Endothelial cell of umbilical vein (primary cell): ENCODE results near the gene BCAR3. TPM values are rescaled to one million over a fixed set of nuclear protein-coding genes. Genes with fewer than 3 reads are reported as not detected.
"Not testable (repeated sequence)": the region's sequence is repeated elsewhere in the genome, so short reads cannot be mapped to it uniquely, and the experiment has no call there.

Source experiments
- BruUV-seq: library from RNA; stranded (reverse); fragments of 400-500 nt; replicated peaks from 2 replicates; lab custom pipeline; 2021; lab: Mats Ljungman, UMichigan
- CTCF ChIA-PET: fragments of 300-600, 350-600 bp; sonication (Branson Sonifier 250); formaldehyde crosslinking; loops from one replicate; lab custom pipeline; 2021; ENCODE audit warnings: antibody characterized with exemption, inconsistent platforms; lab: Charles Lee
- POLR2A ChIA-PET: fragments of 300-600, 350-600 bp; sonication (Branson Sonifier 250); formaldehyde crosslinking; loops from one replicate; lab custom pipeline; 2021; ENCODE audit warnings: antibody characterized with exemption, inconsistent platforms; lab: Charles Lee
- DNase-seq: peaks from one replicate; pipeline ENCODE4 v3.0.0-alpha.2; 2011; ENCODE audit warnings: low read depth, low spot score
- FAIRE-seq: peaks from 2 replicates; lab custom pipeline; 2011; peaks lifted over from hg19 to GRCh38; lab: Jason Lieb, UNC
- H2AFZ ChIP-seq: 2 replicates; pipeline ENCODE4 v1.6.0; 2012; ENCODE audit warnings: low read depth, low read length, control low read depth, inconsistent platforms
- H3K27ac ChIP-seq: 2 replicates; pipeline ENCODE4 v1.5.1; 2011; ENCODE audit warnings: low read depth, mild to moderate bottlenecking, control low read depth, low read length, moderate library complexity; ENCODE audit not compliant: insufficient read depth
- H3K27me3 ChIP-seq, 2 experiments: 2 replicates each; pipeline versions ENCODE4 v1.6.0 to v1.6.1; 2011; ENCODE audit warnings: low read length in 2 of 2, mixed read lengths in 1 of 2; ENCODE audit not compliant: control insufficient read depth in 2 of 2, insufficient read depth in 2 of 2
- H3K36me3 ChIP-seq, 2 experiments: 2 replicates in 1 of 2; 3 replicates in 1 of 2; pipeline ENCODE4 v1.5.1; 2011; ENCODE audit warnings: low read length in 2 of 2, mild to moderate bottlenecking in 1 of 2, moderate library complexity in 1 of 2; ENCODE audit not compliant: control insufficient read depth in 2 of 2, insufficient read depth in 2 of 2; ENCODE audit errors: extremely low read depth in 1 of 2
- H3K4me1 ChIP-seq: 3 replicates; pipeline ENCODE4 v1.5.1; 2011; ENCODE audit warnings: mild to moderate bottlenecking, low read length; ENCODE audit not compliant: control insufficient read depth, insufficient read depth; ENCODE audit errors: extremely low read depth
- H3K4me2 ChIP-seq: 2 replicates; pipeline ENCODE4 v1.6.1; 2011; ENCODE audit warnings: low read length, control low read depth, mixed read lengths; ENCODE audit not compliant: insufficient read depth
- H3K4me3 ChIP-seq, 3 experiments: fragments of 200-600 bp in 1 of 3; sonication (generic), shearing (Covaris generic) in 1 of 3; replicated peaks in 1 of 3; 2 replicates each; pipeline ENCODE4 v1.5.1; 2011 to 2016; ENCODE audit warnings: control low read depth in 3 of 3, low read length in 3 of 3, mild to moderate bottlenecking in 2 of 3, inconsistent platforms in 1 of 3, low read depth in 1 of 3, moderate library complexity in 1 of 3; ENCODE audit not compliant: insufficient read depth in 1 of 3
- H3K79me2 ChIP-seq: 2 replicates; pipeline ENCODE4 v1.6.0; 2012; ENCODE audit warnings: low read length, inconsistent platforms; ENCODE audit not compliant: control insufficient read depth, insufficient read depth
- H3K9ac ChIP-seq: replicated peaks from 2 replicates; pipeline ENCODE3; 2011; ENCODE audit warnings: low read length, control low read depth; ENCODE audit not compliant: insufficient read depth; ENCODE audit errors: extremely low read depth
- H3K9me1 ChIP-seq: replicated peaks from 3 replicates; pipeline ENCODE4 v1.6.0; 2011; ENCODE audit warnings: mild to moderate bottlenecking, low read length; ENCODE audit not compliant: control insufficient read depth, insufficient read depth; ENCODE audit errors: extremely low read depth
- H3K9me3 ChIP-seq: replicated peaks from 2 replicates; pipeline ENCODE4 v1.5.1; 2012; ENCODE audit warnings: low read length, inconsistent platforms; ENCODE audit not compliant: control insufficient read depth, insufficient read depth
- H4K20me1 ChIP-seq: replicated peaks from 2 replicates; pipeline ENCODE3; 2011; ENCODE audit warnings: mild to moderate bottlenecking, low read length; ENCODE audit not compliant: control insufficient read depth, insufficient read depth; ENCODE audit errors: extremely low read depth
- POLR2A ChIP-seq: IDR thresholded peaks from 2 replicates; pipeline ENCODE4 v1.6.1; 2012; ENCODE audit warnings: low read depth, mild to moderate bottlenecking, control low read depth, low read length
- POLR2AphosphoS5 ChIP-seq: IDR thresholded peaks from 2 replicates; pipeline ENCODE4 v1.6.1; 2012; ENCODE audit warnings: low read depth, mild to moderate bottlenecking, control low read depth, low read length, moderate library complexity; ENCODE audit not compliant: insufficient read depth
- dilution Hi-C: fragments of 300-500 bp; cut with MboI; formaldehyde crosslinking; loops from one replicate; pipeline ENCODE4 v1.15.0; 2019; ENCODE audit warnings: low sequenced_read_pairs; ENCODE audit not compliant: extremely low pct_ligation_motif_present
- intact Hi-C: fragments of 100-400 bp; cut with micrococcal nuclease; formaldehyde crosslinking; loops from one replicate; pipeline ENCODE4 v1.10.0; 2022
- polyA plus RNA-seq, 4 experiments: library from polyadenylated mRNA; depleted of rRNA in 3 of 4; stranded (reverse) in 3 of 4; unstranded in 1 of 4; fragments of >200 nt; gene quantifications; 2 replicates each; pipeline versions ENCODE4 v1.2.1 to v1.2.3, GENCODE V29; 2011 to 2012; ENCODE audit warnings: missing spikeins in 1 of 4
- total RNA-seq: library from RNA; stranded (reverse); gene quantifications from 2 replicates; pipeline ENCODE4 v1.2.3, GENCODE V29; 2021

The BCAR3 gene
- total and polyA plus RNA-seq, 2 donors (not counting 3 experiments of a cell fraction or from before 2014, with no cell fraction given), result 17.5 to 32.9 TPM

GRCh38 chr1:93675271-93675670 lies 6.4 kb downstream of the BCAR3 start:
- Histone ChIP-seq H3K4me2 (no peak overlapping the region), H3K79me2 (peaks cover 83% of the 10 kb centered on the region), H3K9me3 (no peaks in the 10 kb centered on the region)

GRCh38 chr1:93674071-93674470 lies 7.6 kb downstream of the BCAR3 start:
- H4K20me1 ChIP-seq, H3K27ac ChIP-seq, DNase-seq, H2AFZ ChIP-seq, H3K27me3 ChIP-seq, FAIRE-seq, H3K4me2 ChIP-seq, BruUV-seq, H3K4me3 ChIP-seq, H3K9ac ChIP-seq, H3K9me3 ChIP-seq, H3K9me1 ChIP-seq: not testable (repeated sequence)
- dilution Hi-C loops (loop anchor here (25.0 kb wide), 1 partner anchor 138 kb away; no protein-coding TSS in a partner anchor), intact Hi-C loops (loop anchor here (5.0 kb wide), 2 partner anchors 107 to 227 kb away; partner anchors contain the start of gene FNBP1L)
- peaks cover 0 to 12% of the 10 kb centered on the region in 2 experiments for H3K36me3 ChIP-seq
- CTCF ChIA-PET, result interaction anchor here (1.3 to 8.2 kb wide), 4 partner anchors 29 to 170 kb away, joined by 3 to 104 read pairs (median 62); no protein-coding TSS in a partner anchor
- POLR2A ChIA-PET, result interaction anchor here (0.6 kb wide), 1 partner anchor 48 kb away, joined by 3 read pairs; no protein-coding TSS in a partner anchor
- peaks cover 83% of the 10 kb centered on the region for H3K4me1 ChIP-seq
- H3K79me2 ChIP-seq, result peaks cover 76% of the 10 kb centered on the region

More at GRCh38 chr1:93675271-93675670, 6.4 kb downstream of the BCAR3 start:
- Histone ChIP-seq H3K4me3 (no peak overlapping the region), H2AFZ (no peak overlapping the region), H3K9ac (no peak overlapping the region), H3K27me3 (no peaks in the 10 kb centered on the region), H4K20me1 (peaks cover 2% of the 10 kb centered on the region), H3K9me1 (no peaks in the 10 kb centered on the region), H3K36me3 (peaks cover 0 to 12% of the 10 kb centered on the region in 2 experiments), H3K27ac (peak overlapping the region; percentile 5), H3K4me1 (peaks cover 88% of the 10 kb centered on the region)
- dilution Hi-C loops, result no loop called here
- CTCF ChIA-PET, result interaction anchor here (1.0 to 8.2 kb wide), 7 partner anchors 22 to 169 kb away, joined by 3 to 104 read pairs (median 4); no protein-coding TSS in a partner anchor
- BruUV-seq, result no TSS peak
- FAIRE-seq (no peak), DNase-seq (peak; percentile 33)
- POLR2A ChIA-PET, result interaction anchor here (0.8 kb wide), 1 partner anchor 11 kb away, joined by 3 read pairs; no protein-coding TSS in a partner anchor
- intact Hi-C loops, result no loop called here
- TF ChIP-seq POLR2A (peak; percentile 24), POLR2AphosphoS5 (no peak)
